ENCODE data around the gene SRPK2.

- no peak for TF ChIP-seq CTCF (IDR thresholded peaks at IDR 0.05; ENCODE audit: poor library complexity, severe bottlenecking)
- no peak for TF ChIP-seq RAD21 (conservative IDR thresholded peaks at IDR 0.05)
- TF ChIP-seq TAF1 (IDR thresholded peaks at IDR 0.05; ENCODE audit: low read depth) = no peak
- TF ChIP-seq POLR2AphosphoS5 (IDR thresholded peaks at IDR 0.05) = no peak
- no peak for TF ChIP-seq SMC3 (conservative IDR thresholded peaks at IDR 0.05; ENCODE audit: poor library complexity)
- TF ChIP-seq MXI1 (conservative IDR thresholded peaks at IDR 0.05; ENCODE audit: poor library complexity, severe bottlenecking) = no peak
These were observed 161.3 kb downstream of the SRPK2 start for GRCh38 chr7:105227391-105227790.

All from neural cell (in vitro differentiated cells).